ENCODE measurements around the gene B3GNT2.
"Not testable (repeated sequence)": the region's sequence is repeated elsewhere in the genome, so short reads cannot be mapped to it uniquely, and the experiment has no call there.

The B3GNT2 gene

DNA sequence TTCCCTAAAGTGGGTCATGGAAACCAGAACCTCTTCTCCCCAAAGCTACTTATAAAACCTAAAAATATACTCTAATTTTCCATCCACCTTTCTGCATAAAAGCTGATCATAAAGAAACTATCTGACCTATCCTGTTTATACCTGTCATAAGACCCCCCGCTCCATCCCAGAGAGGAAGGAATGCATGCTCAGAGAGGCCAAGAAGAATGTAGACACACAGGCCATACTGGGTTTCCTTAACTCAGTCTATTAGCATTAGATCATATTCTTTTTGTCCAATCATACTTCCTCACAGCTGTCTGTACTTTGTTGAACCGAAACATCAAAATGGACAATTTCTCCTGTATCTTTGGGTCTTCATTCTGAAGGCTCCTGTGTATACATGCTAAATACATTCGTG lies 52.3 kb downstream of the B3GNT2 start:
- DNase-seq, result no peak

DNA sequence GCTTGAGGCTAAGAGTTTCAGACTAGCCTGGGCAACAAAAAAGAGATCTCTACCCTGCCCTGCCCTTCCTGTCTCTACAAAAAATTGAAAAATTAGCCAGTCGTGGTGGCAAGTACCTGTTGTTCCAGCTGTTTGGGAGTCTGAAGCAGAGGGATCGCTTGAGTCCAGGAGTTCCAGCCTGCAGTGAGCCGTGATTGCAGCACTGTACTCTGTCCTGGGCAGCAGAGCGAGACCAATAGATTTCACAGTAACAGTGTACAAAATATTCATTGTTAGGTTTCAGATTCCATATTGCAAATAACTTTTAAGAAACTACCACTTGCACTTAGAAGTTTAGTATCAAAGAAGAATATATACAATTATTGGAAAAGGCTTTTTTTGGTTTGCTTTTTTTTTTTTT lies 54.3 kb downstream of the B3GNT2 start:
- DNase-seq, result no peak

DNA sequence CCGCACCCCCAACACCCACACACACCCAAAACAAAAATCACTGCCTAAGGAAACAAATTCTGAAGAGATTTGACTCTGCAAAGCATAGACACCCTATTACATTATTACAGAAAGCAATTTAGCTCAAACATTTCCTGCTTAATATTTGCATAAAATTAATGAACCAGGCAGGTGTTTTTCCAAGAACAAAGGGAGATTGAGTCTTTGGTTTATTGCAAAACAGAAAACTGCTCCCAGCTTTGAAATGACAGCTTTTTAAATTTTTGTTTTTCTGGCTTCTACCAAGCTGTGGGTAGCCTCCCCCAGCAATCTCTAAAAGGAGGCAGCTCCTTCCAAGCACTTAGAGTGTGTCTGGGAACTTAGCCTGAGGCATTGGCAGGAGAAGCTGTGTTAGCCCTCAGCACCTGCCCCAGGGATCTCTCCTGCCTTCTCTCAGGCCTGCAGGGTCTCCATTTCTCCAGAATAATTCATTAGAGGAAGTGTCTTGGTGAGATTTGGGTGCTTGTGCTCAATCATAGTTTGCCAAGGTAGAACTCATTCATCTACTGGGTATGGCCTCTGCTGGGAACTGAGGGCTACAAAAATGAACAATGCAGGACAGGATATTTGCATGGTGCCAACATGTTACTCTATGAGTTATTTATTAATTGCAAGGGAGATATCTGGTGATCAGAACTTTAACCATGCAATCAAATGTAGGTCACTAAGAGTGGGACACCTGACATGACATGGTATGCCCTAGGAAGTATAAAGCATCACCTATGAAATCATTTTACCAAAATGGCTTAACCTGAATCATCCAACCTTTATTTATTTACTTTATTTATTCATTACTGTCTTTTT lies 58.7 kb downstream of the B3GNT2 start:
- peak; percentile 64 for DNase-seq

DNA sequence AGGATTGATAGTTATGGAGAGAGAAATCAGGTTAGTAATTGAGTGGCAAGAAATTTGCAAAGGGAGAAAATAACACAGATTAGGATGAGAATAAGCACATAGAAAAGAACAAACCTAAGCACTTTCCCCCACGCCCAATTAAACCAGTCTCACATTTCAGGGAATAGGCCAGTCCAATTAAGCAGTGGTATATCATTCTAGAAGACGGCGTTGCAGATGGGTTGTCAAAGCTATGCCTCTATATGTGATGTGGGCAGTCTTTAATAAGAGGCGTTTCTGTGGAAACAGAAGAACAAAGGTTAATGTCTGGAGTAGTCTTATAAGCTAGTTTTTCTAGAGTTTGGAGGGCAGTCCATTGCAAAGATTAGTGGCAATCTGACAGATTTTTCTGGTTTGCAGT lies 61.6 kb downstream of the B3GNT2 start:
- DNase-seq, result no peak

- no peak for DNase-seq
Measured at GRCh38 chr2:62263076-62263715, 67.3 kb downstream of the B3GNT2 start.

GRCh38 chr2:62264186-62264585 lies 68.3 kb downstream of the B3GNT2 start:
- no peak for DNase-seq

- DNase-seq, result no peak
Measured at GRCh38 chr2:62265106-62265505, 69.2 kb downstream of the B3GNT2 start.

- no peak for DNase-seq
Measured at GRCh38 chr2:62266433-62267038, 70.6 kb downstream of the B3GNT2 start.

DNA sequence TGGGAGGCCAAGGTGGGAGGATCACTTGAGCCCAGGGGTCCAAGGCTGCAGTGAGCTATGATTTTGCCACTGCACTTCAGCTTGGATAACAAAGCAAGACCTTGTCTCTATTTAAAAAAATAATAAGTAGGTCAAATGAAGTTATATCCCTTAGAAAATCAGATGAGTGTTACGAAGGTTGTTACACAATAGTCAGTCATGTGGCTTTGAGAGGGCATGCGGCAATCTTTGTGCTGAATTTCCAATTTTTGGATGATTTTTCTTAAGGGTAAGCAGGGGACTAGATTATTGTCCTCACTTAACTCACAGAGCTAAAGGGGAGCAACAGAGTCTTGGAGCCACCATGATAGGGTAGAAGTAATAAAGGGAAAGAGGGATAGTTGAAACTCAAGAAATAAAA lies 71.8 kb downstream of the B3GNT2 start:
- DNase-seq, result no peak

GRCh38 chr2:62268681-62269188 lies 72.8 kb downstream of the B3GNT2 start:
- not testable (repeated sequence) for DNase-seq

GRCh38 chr2:62270728-62271127 lies 74.8 kb downstream of the B3GNT2 start:
- DNase-seq, result no peak
